ENCODE results near the gene CNTLN.
"Not testable (repeated sequence)": the region's sequence is repeated elsewhere in the genome, so short reads cannot be mapped to it uniquely, and the experiment has no call there.

The CNTLN gene

DNA sequence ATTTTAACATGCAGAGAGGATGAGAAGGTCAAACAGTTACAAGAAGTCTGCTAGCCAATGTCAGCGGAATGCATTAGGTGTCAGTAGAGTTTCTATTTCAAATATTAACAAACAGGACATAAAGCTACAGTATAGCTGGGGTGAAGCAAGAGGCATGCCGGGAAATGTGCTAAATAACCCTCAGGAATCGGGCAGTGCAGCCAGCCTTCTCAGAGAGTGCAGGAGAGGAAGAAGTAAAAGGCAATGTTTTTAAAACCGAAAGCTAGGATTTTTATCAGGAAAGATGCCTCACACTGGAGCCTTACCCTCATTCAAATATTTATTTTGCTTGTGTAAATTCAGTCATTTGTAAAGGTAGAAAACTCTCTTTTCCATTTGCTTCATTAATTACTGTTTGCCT, 384.9 kb downstream of the CNTLN start:
- Histone ChIP-seq H2BK120ac (ENCODE audit: insufficient read depth, low read length, poor library complexity) (no peak overlapping the region), H3K79me2 (ENCODE audit: control insufficient read depth, insufficient read depth, low read length, poor library complexity) (no peaks in the 10 kb centered on the region), H3K4ac (ENCODE audit: low read depth, low read length) (no peak overlapping the region), H3K18ac (ENCODE audit: low read length) (no peak overlapping the region), H2AK5ac (ENCODE audit: low read length) (no peak overlapping the region), H2BK5ac (ENCODE audit: low read depth, low read length, poor library complexity) (no peak overlapping the region), H2AFZ (ENCODE audit: insufficient read depth, low read length, poor library complexity) (no peak overlapping the region), H3K23ac (ENCODE audit: low read length) (no peak overlapping the region), H3K14ac (ENCODE audit: low read length) (no peak overlapping the region), H3K4me3 (ENCODE audit: low read depth, low read length) (no peak overlapping the region), H3K4me2 (ENCODE audit: low read length) (no peak overlapping the region), H3K9me3 (ENCODE audit: insufficient read depth, low read depth, low read length) (no peaks in the 10 kb centered on the region), H4K12ac (ENCODE audit: low read depth, low read length) (no peak overlapping the region), H4K8ac (ENCODE audit: low read depth, low read length) (no peak overlapping the region), H3K36me3 (ENCODE audit: control insufficient read depth in 1 of 2, insufficient read depth in 2 of 2, low read length in 2 of 2) (no peaks in the 10 kb centered on the region), H2BK12ac (ENCODE audit: low read length) (no peak overlapping the region), H4K91ac (ENCODE audit: low read depth, low read length) (no peak overlapping the region), H3K9ac (ENCODE audit: low read length) (no peak overlapping the region), H3K27me3 (ENCODE audit: insufficient read depth, low read length) (no peaks in the 10 kb centered on the region), H3K27ac (ENCODE audit: low read depth, low read length) (no peak overlapping the region), H3K4me1 (ENCODE audit: control insufficient read depth in 1 of 2, insufficient read depth in 2 of 2, low read length in 2 of 2) (no peaks in the 10 kb centered on the region), H3K79me1 (ENCODE audit: low read length) (no peaks in the 10 kb centered on the region)
- no peak for DNase-seq
- no CpG with 5 or more reads among the region's 4 CpGs for WGBS (ENCODE audit: extremely low coverage, insufficient coverage, insufficient read length)

DNA sequence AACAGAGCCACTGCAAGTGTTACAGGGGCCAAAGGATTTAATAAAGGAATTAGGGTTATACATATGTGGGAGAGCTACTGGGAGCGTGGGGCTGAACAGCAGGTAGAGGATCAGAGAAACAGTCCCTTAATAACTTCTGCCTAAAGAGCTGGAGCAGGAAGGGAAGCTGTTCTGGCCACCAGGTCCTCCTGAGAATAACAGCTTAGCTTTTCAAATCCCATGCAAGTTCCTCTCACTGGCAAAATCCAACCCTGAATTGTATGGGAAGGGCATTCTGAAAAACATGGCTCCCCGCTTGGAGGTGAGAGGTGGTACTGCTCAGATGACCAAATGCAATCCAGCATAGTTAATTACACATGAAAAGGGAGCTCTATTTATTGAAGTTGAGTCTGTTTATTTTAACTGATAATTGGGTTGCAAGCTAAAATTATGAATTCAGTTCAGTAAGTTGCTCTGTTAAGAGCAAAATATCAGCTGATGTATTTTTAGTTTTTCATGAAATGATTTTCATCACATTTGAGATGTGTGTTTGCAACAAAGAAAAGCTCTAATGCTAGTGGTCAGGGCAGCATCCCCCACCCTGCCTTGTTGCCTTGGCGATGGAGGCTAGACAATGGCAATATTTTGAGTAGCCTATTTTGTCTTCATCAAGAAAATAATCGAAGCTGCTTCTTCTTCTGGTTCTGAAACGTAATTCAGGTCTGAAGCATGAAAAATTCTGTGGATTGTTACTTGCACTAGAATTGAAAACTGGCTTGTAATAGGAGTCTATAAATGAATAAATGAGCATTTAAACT, 385.6 kb downstream of the CNTLN start:
- H3K79me1 ChIP-seq (ENCODE audit: low read length) = no peaks in the 10 kb centered on the region
- no peaks in the 10 kb centered on the region for H3K9me3 ChIP-seq (ENCODE audit: insufficient read depth, low read depth, low read length)
- no peak overlapping the region for H2BK12ac ChIP-seq (ENCODE audit: low read length)
- H3K4me1 ChIP-seq (ENCODE audit: control insufficient read depth in 1 of 2, insufficient read depth in 2 of 2, low read length in 2 of 2) = no peaks in the 10 kb centered on the region
- no peak overlapping the region for H2AFZ ChIP-seq (ENCODE audit: insufficient read depth, low read length, poor library complexity)
- H3K4ac ChIP-seq (ENCODE audit: low read depth, low read length) = no peak overlapping the region
- no peak overlapping the region for H4K8ac ChIP-seq (ENCODE audit: low read depth, low read length)
- DNase-seq = no peak
- no peaks in the 10 kb centered on the region for H3K36me3 ChIP-seq (ENCODE audit: control insufficient read depth in 1 of 2, insufficient read depth in 2 of 2, low read length in 2 of 2)
- no peaks in the 10 kb centered on the region for H3K27me3 ChIP-seq (ENCODE audit: insufficient read depth, low read length)
- H3K23ac ChIP-seq (ENCODE audit: low read length) = no peak overlapping the region
- no peak overlapping the region for H2BK5ac ChIP-seq (ENCODE audit: low read depth, low read length, poor library complexity)
- no peak overlapping the region for H4K91ac ChIP-seq (ENCODE audit: low read depth, low read length)
- H2BK120ac ChIP-seq (ENCODE audit: insufficient read depth, low read length, poor library complexity) = no peak overlapping the region
- H3K27ac ChIP-seq (ENCODE audit: low read depth, low read length) = no peak overlapping the region
- no peak overlapping the region for H3K4me2 ChIP-seq (ENCODE audit: low read length)
- no peak overlapping the region for H2AK5ac ChIP-seq (ENCODE audit: low read length)
- H3K9ac ChIP-seq (ENCODE audit: low read length) = no peak overlapping the region
- H3K4me3 ChIP-seq (ENCODE audit: low read depth, low read length) = no peak overlapping the region
- no peak overlapping the region for H4K12ac ChIP-seq (ENCODE audit: low read depth, low read length)
- no peaks in the 10 kb centered on the region for H3K79me2 ChIP-seq (ENCODE audit: control insufficient read depth, insufficient read depth, low read length, poor library complexity)
- H3K18ac ChIP-seq (ENCODE audit: low read length) = no peak overlapping the region
- WGBS (ENCODE audit: extremely low coverage, insufficient coverage, insufficient read length) = no CpG with 5 or more reads among the region's 5 CpGs
- no peak overlapping the region for H3K14ac ChIP-seq (ENCODE audit: low read length)

DNA sequence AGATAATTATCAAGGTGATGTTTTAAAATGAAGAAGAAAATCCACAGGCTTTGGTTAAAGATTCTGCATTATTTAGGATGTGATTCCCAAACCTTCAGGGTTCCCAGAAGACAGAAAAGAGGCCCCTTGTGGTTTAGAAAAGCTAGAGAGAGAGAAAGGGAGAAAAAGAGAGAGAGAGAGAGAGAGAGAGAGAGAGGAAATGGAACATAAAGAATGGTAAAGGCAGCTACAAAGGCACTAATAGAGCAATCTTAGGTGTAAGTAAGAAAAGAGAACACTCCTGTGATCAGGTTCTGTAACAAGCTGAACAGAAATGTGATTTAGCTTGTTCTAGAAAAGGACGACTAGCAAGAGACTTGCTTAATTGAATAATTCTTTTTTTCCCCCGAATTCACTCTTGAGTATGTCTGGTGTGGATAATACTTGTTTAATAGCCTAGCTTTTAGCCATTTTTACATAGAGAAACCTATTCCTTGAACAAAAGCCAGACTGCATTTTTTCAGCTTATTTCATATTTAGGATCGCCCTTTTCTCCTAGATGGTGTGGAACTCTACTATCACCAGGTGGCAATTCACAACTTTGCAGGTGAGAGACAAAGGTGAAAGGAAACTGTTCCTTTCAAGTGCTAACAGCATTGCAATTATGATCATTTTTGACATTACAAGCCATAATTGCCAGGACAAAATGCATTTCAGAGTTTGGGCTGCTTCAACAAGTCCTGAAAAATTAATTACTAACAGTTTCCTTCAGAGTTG, 386.4 kb downstream of the CNTLN start:
- Histone ChIP-seq H3K79me1 (ENCODE audit: low read length) (no peaks in the 10 kb centered on the region), H2BK12ac (ENCODE audit: low read length) (no peak overlapping the region), H3K9ac (ENCODE audit: low read length) (no peak overlapping the region), H2BK120ac (ENCODE audit: insufficient read depth, low read length, poor library complexity) (no peak overlapping the region), H4K12ac (ENCODE audit: low read depth, low read length) (no peak overlapping the region), H3K14ac (ENCODE audit: low read length) (no peak overlapping the region), H4K8ac (ENCODE audit: low read depth, low read length) (no peak overlapping the region), H3K27ac (ENCODE audit: low read depth, low read length) (no peak overlapping the region), H3K9me3 (ENCODE audit: insufficient read depth, low read depth, low read length) (no peaks in the 10 kb centered on the region), H2AFZ (ENCODE audit: insufficient read depth, low read length, poor library complexity) (no peak overlapping the region), H3K23ac (ENCODE audit: low read length) (no peak overlapping the region), H4K91ac (ENCODE audit: low read depth, low read length) (no peak overlapping the region), H3K4ac (ENCODE audit: low read depth, low read length) (no peak overlapping the region), H2AK5ac (ENCODE audit: low read length) (no peak overlapping the region), H3K27me3 (ENCODE audit: insufficient read depth, low read length) (no peaks in the 10 kb centered on the region), H3K79me2 (ENCODE audit: control insufficient read depth, insufficient read depth, low read length, poor library complexity) (no peaks in the 10 kb centered on the region), H3K4me3 (ENCODE audit: low read depth, low read length) (no peak overlapping the region), H3K4me2 (ENCODE audit: low read length) (no peak overlapping the region), H3K18ac (ENCODE audit: low read length) (no peak overlapping the region), H2BK5ac (ENCODE audit: low read depth, low read length, poor library complexity) (no peak overlapping the region), H3K36me3 (ENCODE audit: control insufficient read depth in 1 of 2, insufficient read depth in 2 of 2, low read length in 2 of 2) (no peaks in the 10 kb centered on the region), H3K4me1 (ENCODE audit: control insufficient read depth in 1 of 2, insufficient read depth in 2 of 2, low read length in 2 of 2) (no peaks in the 10 kb centered on the region)
- no CpG with 5 or more reads among the region's 3 CpGs for WGBS (ENCODE audit: extremely low coverage, insufficient coverage, insufficient read length)
- DNase-seq = no peak

DNA sequence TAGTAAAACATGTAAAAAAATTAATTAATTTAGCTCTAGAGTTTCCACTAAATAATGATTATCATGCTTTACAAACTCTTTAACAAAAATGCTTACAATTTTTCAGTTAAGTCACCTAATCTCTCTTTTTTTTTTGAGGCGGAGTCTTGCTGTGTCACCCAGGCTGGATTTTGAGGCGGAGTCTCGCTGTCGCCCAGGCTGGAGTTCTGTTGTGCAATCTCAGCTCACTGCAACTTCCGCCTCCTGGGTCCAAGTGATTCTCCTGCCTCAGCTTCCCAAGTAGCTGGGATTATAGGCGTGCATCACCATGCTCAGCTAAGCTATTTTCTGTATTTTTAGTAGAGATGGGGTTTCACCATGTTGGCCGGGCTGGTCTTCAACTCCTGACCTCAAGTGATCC, 391.9 kb downstream of the CNTLN start:
- not testable (repeated sequence) for H4K8ac ChIP-seq (ENCODE audit: low read depth, low read length); H2BK5ac ChIP-seq (ENCODE audit: low read depth, low read length, poor library complexity); H3K27me3 ChIP-seq (ENCODE audit: insufficient read depth, low read length); H3K4me1 ChIP-seq (ENCODE audit: control insufficient read depth in 1 of 2, insufficient read depth in 2 of 2, low read length in 2 of 2); DNase-seq; H3K18ac ChIP-seq (ENCODE audit: low read length); H3K79me1 ChIP-seq (ENCODE audit: low read length); H3K9me3 ChIP-seq (ENCODE audit: insufficient read depth, low read depth, low read length); H3K36me3 ChIP-seq (ENCODE audit: control insufficient read depth in 1 of 2, insufficient read depth in 2 of 2, low read length in 2 of 2); H3K79me2 ChIP-seq (ENCODE audit: control insufficient read depth, insufficient read depth, low read length, poor library complexity); H3K27ac ChIP-seq (ENCODE audit: low read depth, low read length); H3K4me2 ChIP-seq (ENCODE audit: low read length); H4K12ac ChIP-seq (ENCODE audit: low read depth, low read length); H4K91ac ChIP-seq (ENCODE audit: low read depth, low read length); H3K9ac ChIP-seq (ENCODE audit: low read length); H3K4me3 ChIP-seq (ENCODE audit: low read depth, low read length); H3K4ac ChIP-seq (ENCODE audit: low read depth, low read length); H2BK12ac ChIP-seq (ENCODE audit: low read length); H2AK5ac ChIP-seq (ENCODE audit: low read length); H3K23ac ChIP-seq (ENCODE audit: low read length); H2AFZ ChIP-seq (ENCODE audit: insufficient read depth, low read length, poor library complexity); H3K14ac ChIP-seq (ENCODE audit: low read length); H2BK120ac ChIP-seq (ENCODE audit: insufficient read depth, low read length, poor library complexity)
- no CpG with 5 or more reads among the region's 7 CpGs for WGBS (ENCODE audit: extremely low coverage, insufficient coverage, insufficient read length)
